Neural crest cell (in vitro differentiated cells): ENCODE data around the gene ATPAF2. TPM values are rescaled to one million over a fixed set of nuclear protein-coding genes. Genes with fewer than 3 reads are reported as not detected.

Source experiments
- DNase-seq: peaks from one replicate; pipeline ENCODE4 v3.0.0; 2021; ENCODE audit warnings: low read depth, mixed read lengths, low spot score
- H3K27ac Mint-ChIP-seq: one replicate; pipeline ENCODE4 v1.8.0; 2021; ENCODE audit warnings: mild to moderate bottlenecking, mixed read lengths; ENCODE audit not compliant: unreplicated experiment
- H3K27me3 Mint-ChIP-seq: 2 replicates; pipeline ENCODE4 v1.8.0; 2021; ENCODE audit warnings: low read depth, mild to moderate bottlenecking, mixed read lengths
- H3K36me3 Mint-ChIP-seq: 2 replicates; pipeline ENCODE4 v1.8.0; 2021; ENCODE audit warnings: low read depth, mild to moderate bottlenecking, mixed read lengths
- H3K4me1 Mint-ChIP-seq: 2 replicates; pipeline ENCODE4 v1.8.0; 2021; ENCODE audit warnings: mixed read lengths
- H3K4me3 Mint-ChIP-seq: one replicate; pipeline ENCODE4 v1.8.0; 2021; ENCODE audit warnings: mild to moderate bottlenecking, mixed read lengths
- H3K9me3 Mint-ChIP-seq: 2 replicates; pipeline ENCODE4 v1.8.0; 2021; ENCODE audit warnings: mixed read lengths
- total RNA-seq: library from RNA; stranded (reverse); gene quantifications from 2 replicates; pipeline ENCODE4 v1.2.1, GENCODE V29; 2021
- TF ChIP-seq, protein P1 (sequence below): fragments of 200-600 bp; sonication (generic); conservative IDR thresholded peaks from 2 replicates; pipeline ENCODE4 v1.5.0; 2021; ENCODE audit warnings: antibody characterized with exemption, mild to moderate bottlenecking

The ATPAF2 gene
- total RNA-seq, 1 donor from 2014 or later = 23.1 TPM

DNA sequence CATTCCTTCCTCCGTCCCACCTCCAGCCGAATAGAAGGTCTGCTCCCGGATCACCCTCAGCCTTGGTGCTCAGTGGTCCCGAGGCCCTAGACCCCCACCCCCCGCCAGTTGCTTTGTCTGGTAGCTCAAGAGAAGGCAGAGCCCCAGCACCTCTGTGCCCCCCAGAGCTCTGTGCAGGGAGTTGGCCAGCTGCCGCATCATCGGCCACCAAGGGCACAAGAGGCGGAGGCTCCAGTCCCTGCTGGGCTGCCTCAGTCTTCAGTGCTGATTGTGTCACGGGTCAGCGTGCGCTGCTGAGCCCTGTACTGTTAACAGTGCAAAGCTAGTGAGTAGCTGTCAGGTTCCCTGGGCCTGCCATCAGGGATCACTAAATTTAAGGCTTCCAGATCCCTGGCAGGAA is 26.6 kb upstream of the ATPAF2 start:
- no peaks in the 10 kb centered on the region for H3K27me3 Mint-ChIP-seq
- no peaks in the 10 kb centered on the region for H3K9me3 Mint-ChIP-seq
- H3K36me3 Mint-ChIP-seq = peaks cover 5% of the 10 kb centered on the region
- DNase-seq = no peak
- TF ChIP-seq, protein P1, sequence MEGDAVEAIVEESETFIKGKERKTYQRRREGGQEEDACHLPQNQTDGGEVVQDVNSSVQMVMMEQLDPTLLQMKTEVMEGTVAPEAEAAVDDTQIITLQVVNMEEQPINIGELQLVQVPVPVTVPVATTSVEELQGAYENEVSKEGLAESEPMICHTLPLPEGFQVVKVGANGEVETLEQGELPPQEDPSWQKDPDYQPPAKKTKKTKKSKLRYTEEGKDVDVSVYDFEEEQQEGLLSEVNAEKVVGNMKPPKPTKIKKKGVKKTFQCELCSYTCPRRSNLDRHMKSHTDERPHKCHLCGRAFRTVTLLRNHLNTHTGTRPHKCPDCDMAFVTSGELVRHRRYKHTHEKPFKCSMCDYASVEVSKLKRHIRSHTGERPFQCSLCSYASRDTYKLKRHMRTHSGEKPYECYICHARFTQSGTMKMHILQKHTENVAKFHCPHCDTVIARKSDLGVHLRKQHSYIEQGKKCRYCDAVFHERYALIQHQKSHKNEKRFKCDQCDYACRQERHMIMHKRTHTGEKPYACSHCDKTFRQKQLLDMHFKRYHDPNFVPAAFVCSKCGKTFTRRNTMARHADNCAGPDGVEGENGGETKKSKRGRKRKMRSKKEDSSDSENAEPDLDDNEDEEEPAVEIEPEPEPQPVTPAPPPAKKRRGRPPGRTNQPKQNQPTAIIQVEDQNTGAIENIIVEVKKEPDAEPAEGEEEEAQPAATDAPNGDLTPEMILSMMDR = no peak
- no peak overlapping the region for H3K27ac Mint-ChIP-seq
- no peaks in the 10 kb centered on the region for H3K4me1 Mint-ChIP-seq
- H3K4me3 Mint-ChIP-seq = no peak overlapping the region

DNA sequence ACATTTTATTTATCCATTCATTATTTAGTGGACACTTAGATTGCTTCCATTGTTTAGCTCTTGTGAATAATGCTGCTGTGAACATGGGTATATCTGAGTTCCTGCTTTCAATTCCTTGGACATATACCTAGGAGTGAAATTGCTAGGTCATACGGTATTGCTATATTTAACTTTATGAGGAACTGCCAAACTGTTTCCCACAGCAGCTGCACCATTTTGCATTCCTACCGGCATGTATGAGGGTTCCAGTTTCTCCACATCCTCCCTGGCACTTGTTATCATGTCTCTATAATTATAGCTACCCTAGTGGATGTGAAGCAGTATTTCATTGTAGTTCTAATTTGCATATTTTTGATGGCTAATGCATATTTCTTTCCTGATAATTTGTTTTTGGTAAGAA is 25.1 kb upstream of the ATPAF2 start:
- Mint-ChIP-seq H3K9me3 (no peaks in the 10 kb centered on the region), H3K4me3 (no peak overlapping the region), H3K36me3 (peaks cover 7% of the 10 kb centered on the region), H3K27me3 (no peaks in the 10 kb centered on the region), H3K27ac (no peak overlapping the region), H3K4me1 (no peaks in the 10 kb centered on the region)
- no peak for DNase-seq
- TF ChIP-seq, protein P1 = no peak

DNA sequence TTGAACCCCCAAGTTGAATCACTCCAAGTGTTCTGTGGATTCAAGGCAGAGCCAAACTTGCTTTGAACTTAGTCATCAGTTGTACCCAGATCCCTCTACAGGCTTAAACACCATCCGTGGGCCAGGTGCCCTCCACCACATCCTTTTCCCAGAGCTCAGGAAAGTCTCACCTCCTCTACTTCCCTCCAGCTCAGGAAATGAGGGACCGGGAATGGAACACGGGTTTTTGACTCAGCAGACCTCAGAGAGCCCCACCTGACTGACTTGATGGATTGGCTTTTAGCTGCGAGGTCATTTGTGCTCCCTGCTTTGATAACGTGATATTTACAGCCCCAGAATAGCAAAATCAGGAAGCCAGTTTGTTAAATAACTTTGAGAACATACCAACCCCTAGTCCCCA is 20.3 kb upstream of the ATPAF2 start:
- TF ChIP-seq, protein P1 = no peak
- H3K9me3 Mint-ChIP-seq = no peaks in the 10 kb centered on the region

DNA sequence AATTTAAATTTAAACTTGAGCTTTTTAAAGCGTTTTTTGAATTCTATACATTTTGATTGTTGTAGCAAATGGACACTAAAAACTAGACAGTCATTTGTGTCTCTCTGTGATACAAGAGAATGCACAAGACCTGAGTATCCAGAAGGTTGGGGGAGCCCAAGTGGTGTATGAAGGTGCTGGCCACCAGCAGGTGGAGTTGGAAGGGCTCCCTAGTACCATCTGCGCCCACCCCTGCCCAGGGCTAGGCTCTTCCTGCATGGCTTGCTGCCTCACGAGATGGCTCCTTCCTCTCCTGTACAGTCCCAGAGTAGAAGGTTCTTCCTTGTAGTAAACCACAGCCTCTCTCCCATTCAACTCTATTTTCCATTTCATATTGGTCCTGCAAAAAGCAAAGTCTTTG is 17.2 kb upstream of the ATPAF2 start:
- no peak overlapping the region for H3K27ac Mint-ChIP-seq
- peaks cover 4% of the 10 kb centered on the region for H3K36me3 Mint-ChIP-seq
- no peaks in the 10 kb centered on the region for H3K27me3 Mint-ChIP-seq
- no peak overlapping the region for H3K4me3 Mint-ChIP-seq
- no peaks in the 10 kb centered on the region for H3K4me1 Mint-ChIP-seq
- no peaks in the 10 kb centered on the region for H3K9me3 Mint-ChIP-seq
- DNase-seq = no peak
- TF ChIP-seq, protein P1 = no peak

More for the DNA sequence above, 20.3 kb upstream of the ATPAF2 start:
- peaks cover 6% of the 10 kb centered on the region for H3K36me3 Mint-ChIP-seq
- no peak for DNase-seq
- no peaks in the 10 kb centered on the region for H3K27me3 Mint-ChIP-seq
- no peak overlapping the region for H3K27ac Mint-ChIP-seq
- H3K4me1 Mint-ChIP-seq = no peaks in the 10 kb centered on the region
- H3K4me3 Mint-ChIP-seq = no peak overlapping the region

DNA sequence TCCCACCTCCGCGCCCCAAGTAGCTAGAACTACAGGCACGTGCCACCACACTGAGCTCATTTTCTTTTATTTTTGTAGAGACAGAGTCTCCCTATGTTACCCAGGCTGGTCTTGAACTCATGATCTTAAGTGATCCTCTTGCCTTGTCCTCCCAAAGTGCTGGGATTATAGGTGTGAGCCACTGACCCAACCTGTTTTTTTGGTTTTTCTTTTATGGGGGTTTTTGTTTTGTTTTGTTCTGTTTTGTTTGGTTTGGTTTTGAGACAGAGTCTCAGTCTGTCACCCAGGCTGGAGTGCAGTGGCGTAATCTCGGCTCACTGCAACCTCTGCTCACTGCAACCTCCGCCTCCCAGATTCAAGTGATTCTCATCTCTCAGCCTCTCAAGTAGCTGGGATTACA is 16.6 kb upstream of the ATPAF2 start:
- H3K9me3 Mint-ChIP-seq = no peaks in the 10 kb centered on the region
- TF ChIP-seq, protein P1 = no peak
- no peak overlapping the region for H3K27ac Mint-ChIP-seq
- no peak for DNase-seq
- peaks cover 4% of the 10 kb centered on the region for H3K36me3 Mint-ChIP-seq
- no peak overlapping the region for H3K4me3 Mint-ChIP-seq
- H3K27me3 Mint-ChIP-seq = no peaks in the 10 kb centered on the region
- no peaks in the 10 kb centered on the region for H3K4me1 Mint-ChIP-seq
